ENCODE measurements around the gene INO80E. TPM values are rescaled to one million over a fixed set of nuclear protein-coding genes. Genes with fewer than 3 reads are reported as not detected.
A peak's percentile ranks its signal among the peaks of the same experiment; 100 is the strongest.
"Not testable (repeated sequence)": the region's sequence is repeated elsewhere in the genome, so short reads cannot be mapped to it uniquely, and the experiment has no call there.

INO80E gene
- total and polyA plus RNA-seq, 7 donors, result 30.5 to 86.9 (median 43.3) TPM

DNA sequence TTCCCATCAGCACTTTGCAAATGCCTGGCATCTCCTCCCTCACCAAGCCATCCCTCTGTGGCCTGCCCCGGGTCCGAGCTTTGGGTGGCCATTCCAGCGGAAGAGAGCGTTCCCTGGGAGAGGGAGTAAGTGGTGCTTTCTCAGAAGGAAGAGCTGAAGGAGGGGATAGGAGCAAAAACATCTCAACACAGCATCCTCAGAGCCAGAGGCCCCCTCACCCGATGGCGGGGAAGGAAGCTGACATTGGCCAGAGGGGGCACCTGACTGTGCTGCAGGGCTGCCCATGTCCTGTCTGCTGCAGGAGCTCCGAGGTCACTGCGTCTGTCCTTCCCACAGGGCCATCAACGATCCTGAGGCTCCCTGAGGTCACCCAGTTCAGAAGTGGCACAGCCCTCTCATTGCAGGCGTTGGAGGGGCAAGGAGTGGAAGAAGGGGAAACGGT, 35.5 kb downstream of the INO80E start:
- Histone ChIP-seq H3K9me3 (no peaks in the 10 kb centered on the region), H3K4me3 (no peak overlapping the region), H3K36me3 (ENCODE audit: insufficient read depth in 1 of 2, low read depth in 1 of 2) (no peaks in the 10 kb centered on the region), H3K27me3 (ENCODE audit: insufficient read depth in 3 of 3, low read length in 2 of 3) (peaks cover 0 to 70% (median 15%) of the 10 kb centered on the region in 3 donors), H3K27ac (no peak overlapping the region), H3K4me1 (peaks cover 2% of the 10 kb centered on the region)
- intact Hi-C loops (cut with DNase I), result no loop called here
- DNase-seq, result no peak
- TF ChIP-seq, protein P1, sequence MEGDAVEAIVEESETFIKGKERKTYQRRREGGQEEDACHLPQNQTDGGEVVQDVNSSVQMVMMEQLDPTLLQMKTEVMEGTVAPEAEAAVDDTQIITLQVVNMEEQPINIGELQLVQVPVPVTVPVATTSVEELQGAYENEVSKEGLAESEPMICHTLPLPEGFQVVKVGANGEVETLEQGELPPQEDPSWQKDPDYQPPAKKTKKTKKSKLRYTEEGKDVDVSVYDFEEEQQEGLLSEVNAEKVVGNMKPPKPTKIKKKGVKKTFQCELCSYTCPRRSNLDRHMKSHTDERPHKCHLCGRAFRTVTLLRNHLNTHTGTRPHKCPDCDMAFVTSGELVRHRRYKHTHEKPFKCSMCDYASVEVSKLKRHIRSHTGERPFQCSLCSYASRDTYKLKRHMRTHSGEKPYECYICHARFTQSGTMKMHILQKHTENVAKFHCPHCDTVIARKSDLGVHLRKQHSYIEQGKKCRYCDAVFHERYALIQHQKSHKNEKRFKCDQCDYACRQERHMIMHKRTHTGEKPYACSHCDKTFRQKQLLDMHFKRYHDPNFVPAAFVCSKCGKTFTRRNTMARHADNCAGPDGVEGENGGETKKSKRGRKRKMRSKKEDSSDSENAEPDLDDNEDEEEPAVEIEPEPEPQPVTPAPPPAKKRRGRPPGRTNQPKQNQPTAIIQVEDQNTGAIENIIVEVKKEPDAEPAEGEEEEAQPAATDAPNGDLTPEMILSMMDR (IDR thresholded peaks at IDR 0.05), result no peak
- no peak for ATAC-seq
- WGBS, 3 donors, result 14 to 22% (median 19%) methylated on average over 11 of the region's 11 CpGs

DNA sequence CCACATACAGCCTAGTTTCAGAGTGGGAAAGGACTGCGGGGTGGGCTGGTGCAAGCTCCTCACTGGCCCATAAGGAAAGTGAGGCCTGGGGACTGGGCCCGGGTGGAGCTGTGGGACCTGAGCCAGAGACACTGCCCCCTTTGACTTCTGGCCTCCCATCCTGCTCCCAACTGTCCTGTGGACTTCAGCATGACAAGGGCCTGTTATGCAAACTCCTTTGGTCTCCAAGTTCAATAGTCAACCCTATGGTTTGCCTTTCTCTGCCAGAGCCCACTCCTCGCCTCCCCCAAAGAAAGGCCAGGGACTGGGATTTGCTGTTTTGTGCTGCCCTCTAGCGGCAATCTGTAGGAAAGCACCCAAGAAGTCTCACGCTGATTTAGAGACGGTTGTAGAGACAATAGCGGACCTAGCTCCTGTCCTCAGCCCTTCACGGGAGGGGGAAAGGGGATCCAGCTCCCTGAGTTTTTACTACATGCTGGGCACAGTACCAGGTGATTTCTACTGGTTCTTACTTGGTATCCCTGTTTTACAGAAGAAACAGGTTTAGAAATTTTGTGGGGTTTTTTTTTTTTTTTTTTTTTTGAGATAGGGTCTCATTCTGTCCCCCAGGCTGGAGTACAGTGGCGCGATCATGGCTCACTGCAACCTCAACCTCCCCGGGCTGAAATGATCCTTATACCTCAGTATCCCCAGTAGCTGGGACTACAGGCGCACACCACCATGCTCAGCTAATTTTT, 36.2 kb downstream of the INO80E start:
- no peaks in the 10 kb centered on the region for H3K36me3 ChIP-seq (ENCODE audit: insufficient read depth in 1 of 2, low read depth in 1 of 2)
- peaks cover 0 to 67% (median 15%) of the 10 kb centered on the region in 3 donors for H3K27me3 ChIP-seq (ENCODE audit: insufficient read depth in 3 of 3, low read length in 2 of 3)
- ATAC-seq (peak in 2 of 4 donors; percentile 47 to 67), DNase-seq (no peak)
- intact Hi-C loops (cut with DNase I), result no loop called here
- no peak overlapping the region for H3K27ac ChIP-seq
- no peaks in the 10 kb centered on the region for H3K9me3 ChIP-seq
- no peak overlapping the region for H3K4me3 ChIP-seq
- WGBS, 3 donors, result 23 to 27% (median 26%) methylated on average over 12 of the region's 12 CpGs
- TF ChIP-seq, protein P1 (IDR thresholded peaks at IDR 0.05), result peak; percentile 61
- H3K4me1 ChIP-seq, result peaks cover 2% of the 10 kb centered on the region

DNA sequence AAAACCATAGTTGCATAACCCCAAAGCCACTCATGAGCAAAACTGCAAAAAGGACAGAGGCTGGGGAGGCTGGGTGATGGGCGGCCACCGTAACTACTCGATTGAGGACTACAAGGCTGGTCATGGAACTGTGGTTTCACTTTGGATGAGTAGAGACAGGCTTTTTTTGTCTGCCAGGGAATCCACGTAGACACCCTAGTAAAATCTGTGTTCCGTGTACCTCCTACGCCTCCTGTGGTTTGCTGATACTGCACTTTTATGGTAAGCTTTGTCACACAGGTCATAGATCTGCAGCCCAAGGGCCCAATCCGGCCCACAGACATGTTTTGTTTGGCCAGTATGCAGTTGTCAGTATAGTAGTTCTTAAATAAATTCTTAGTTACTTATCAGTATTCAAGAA, 37.2 kb downstream of the INO80E start:
- TF ChIP-seq, protein P1 (IDR thresholded peaks at IDR 0.05), result no peak
- Histone ChIP-seq H3K4me1 (peaks cover 2% of the 10 kb centered on the region), H3K9me3 (no peaks in the 10 kb centered on the region), H3K4me3 (no peak overlapping the region), H3K27me3 (ENCODE audit: insufficient read depth in 3 of 3, low read length in 2 of 3) (peaks cover 0 to 58% (median 13%) of the 10 kb centered on the region in 3 donors), H3K27ac (no peak overlapping the region), H3K36me3 (ENCODE audit: insufficient read depth in 1 of 2, low read depth in 1 of 2) (no peaks in the 10 kb centered on the region)
- no peak for DNase-seq
- intact Hi-C loops (cut with DNase I), result no loop called here
- no peak for ATAC-seq
- WGBS, 3 donors, result 76 to 78% (median 76%) methylated on average over 7 of the region's 7 CpGs

DNA sequence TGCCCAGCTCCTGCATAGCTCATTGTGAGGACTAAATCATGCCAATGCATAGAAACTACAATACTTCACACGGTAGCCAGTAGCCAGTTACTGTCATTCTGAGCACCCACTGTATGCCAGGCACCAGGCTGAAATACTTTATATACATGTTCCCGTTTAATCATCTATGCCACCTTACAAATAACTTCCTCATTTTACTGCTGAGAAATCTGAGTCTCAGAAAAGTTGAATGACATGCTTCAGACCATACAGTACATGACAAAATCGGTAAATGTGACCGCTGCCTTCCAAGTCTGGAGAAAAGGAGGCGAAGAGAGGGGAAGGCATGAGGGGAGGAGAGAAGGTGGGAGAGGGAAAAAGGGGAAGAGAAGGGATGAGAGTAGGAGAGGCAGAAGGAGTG, 44.2 kb downstream of the INO80E start:
- ATAC-seq (no peak), DNase-seq (no peak)
- 72 to 73% (median 72%) methylated on average over 5 of the region's 5 CpGs for WGBS, 3 donors
- no peak overlapping the region for H3K4me3 ChIP-seq
- TF ChIP-seq, protein P1 (IDR thresholded peaks at IDR 0.05), result no peak
- no peaks in the 10 kb centered on the region for H3K36me3 ChIP-seq (ENCODE audit: insufficient read depth in 1 of 2, low read depth in 1 of 2)
- H3K4me1 ChIP-seq, result no peaks in the 10 kb centered on the region
- no peak overlapping the region for H3K27ac ChIP-seq
- H3K27me3 ChIP-seq (ENCODE audit: insufficient read depth in 3 of 3, low read length in 2 of 3), result peaks cover 0 to 5% (median 0%) of the 10 kb centered on the region in 3 donors
- H3K9me3 ChIP-seq, result no peaks in the 10 kb centered on the region
- intact Hi-C loops (cut with DNase I), result loop anchor here in 1 of 2 donors (5.0 kb wide), 2 partner anchors 52 to 142 kb away; partner anchors contain the start of genes CORO1A and TBX6

DNA sequence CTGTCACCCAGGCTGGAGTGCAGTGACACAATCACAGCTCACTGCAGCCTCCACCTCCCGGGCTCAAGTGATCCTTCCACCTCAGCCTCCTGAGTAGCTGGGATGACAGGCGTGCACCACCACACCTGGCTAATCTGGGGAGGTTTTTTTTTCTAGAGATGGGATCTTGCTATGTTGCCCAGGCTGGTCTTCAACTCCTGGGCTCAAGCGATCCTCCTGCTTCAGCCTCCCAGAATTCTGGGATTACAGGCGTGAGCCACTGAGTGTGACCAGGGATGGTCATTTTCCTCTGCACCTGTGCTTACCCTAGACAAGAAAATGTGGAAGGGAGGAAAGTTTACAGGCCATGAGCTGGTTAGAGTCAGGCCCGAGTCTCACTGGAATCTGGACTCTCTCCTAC, 44.6 kb downstream of the INO80E start:
- DNase-seq; H3K9me3 ChIP-seq; ATAC-seq; H3K4me3 ChIP-seq; H3K27ac ChIP-seq; H3K36me3 ChIP-seq (ENCODE audit: insufficient read depth in 1 of 2, low read depth in 1 of 2); H3K27me3 ChIP-seq (ENCODE audit: insufficient read depth in 3 of 3, low read length in 2 of 3); H3K4me1 ChIP-seq: not testable (repeated sequence)
- intact Hi-C loops (cut with DNase I), result loop anchor here in 1 of 2 donors (5.0 kb wide), 2 partner anchors 52 to 142 kb away; partner anchors contain the start of genes CORO1A and TBX6
- WGBS, 3 donors, result 84 to 87% (median 85%) methylated on average over 5 of the region's 5 CpGs
